Natural killer cell (primary cell): ENCODE measurements around the gene SUSD3. TPM values are rescaled to one million over a fixed set of nuclear protein-coding genes. Genes with fewer than 3 reads are reported as not detected.

Experiments
- ATAC-seq, 3 donors: fragments of 150-1000 bp in 2 of 3; fragments of 200-7000 bp in 1 of 3; cut with Tn5 transposase; 1 replicate in 1 of 3; 2 replicates in 2 of 3; pipeline ENCODE4 v1.10.0; 2021; ENCODE audit warnings: mild to moderate bottlenecking in 2 of 3, moderate library complexity in 2 of 3
- DNase-seq, 2 donors: peaks; one replicate each; pipeline versions ENCODE4 v3.0.0 to v3.0.0-alpha.2; 2013 to 2021; ENCODE audit warnings: mixed read lengths in 1 of 2
- H3K27ac ChIP-seq: one replicate; pipeline ENCODE4 v1.5.1; 2013; ENCODE audit warnings: mild to moderate bottlenecking, low read length
- H3K27me3 ChIP-seq: one replicate; pipeline ENCODE4 v1.6.1; 2013; ENCODE audit warnings: low read length; ENCODE audit not compliant: control insufficient read depth, insufficient read depth
- H3K36me3 ChIP-seq: one replicate; pipeline ENCODE4 v1.6.1; 2013; ENCODE audit warnings: low read length; ENCODE audit not compliant: control insufficient read depth, insufficient read depth
- H3K4me1 ChIP-seq: one replicate; pipeline ENCODE4 v1.6.1; 2013; ENCODE audit warnings: low read length; ENCODE audit not compliant: control insufficient read depth, insufficient read depth
- H3K4me3 ChIP-seq: one replicate; pipeline ENCODE4 v1.5.1; 2013; ENCODE audit warnings: low read length
- H3K9me3 ChIP-seq: one replicate; pipeline ENCODE4 v1.6.1; 2013; ENCODE audit warnings: low read length; ENCODE audit not compliant: control insufficient read depth, insufficient read depth
- H3K27ac Mint-ChIP-seq, 2 donors: one replicate each; pipeline ENCODE4 v1.8.0; 2022; ENCODE audit warnings: mild to moderate bottlenecking in 2 of 2, mixed read lengths in 2 of 2, moderate library complexity in 1 of 2
- H3K27me3 Mint-ChIP-seq, 2 donors: one replicate each; pipeline ENCODE4 v1.8.0; 2022; ENCODE audit warnings: low read depth in 2 of 2, mixed read lengths in 2 of 2
- H3K36me3 Mint-ChIP-seq: one replicate; pipeline ENCODE4 v1.8.0; 2022; ENCODE audit warnings: mixed read lengths
- H3K4me1 Mint-ChIP-seq, 2 donors: one replicate each; pipeline ENCODE4 v1.8.0; 2022; ENCODE audit warnings: mixed read lengths in 2 of 2
- H3K4me3 Mint-ChIP-seq: one replicate; pipeline ENCODE4 v1.8.0; 2022; ENCODE audit warnings: mild to moderate bottlenecking, moderate library complexity, mixed read lengths
- H3K9me3 Mint-ChIP-seq, 2 donors: one replicate each; pipeline ENCODE4 v1.8.0; 2022; ENCODE audit warnings: mixed read lengths in 2 of 2
- WGBS: methylation state at CpG from one replicate; pipeline ENCODE4 v1.1.7; 2013; ENCODE audit warnings: missing lambda C conversion rate; ENCODE audit not compliant: insufficient coverage; 5-methylcytosine and 5-hydroxymethylcytosine counted together
- intact Hi-C: fragments of 100-400 bp; cut with micrococcal nuclease; formaldehyde crosslinking; loops from one replicate; pipeline ENCODE4 v1.14.2; 2022
- total RNA-seq, 4 donors: library from RNA; stranded (reverse); fragments of 120-200 nt in 1 of 4; gene quantifications; one replicate each; pipeline versions ENCODE4 v1.2.3 to v1.2.4, GENCODE V29; 2013 to 2022
- TF ChIP-seq, protein P1 (sequence below): fragments of 200-600 bp; IDR thresholded peaks from one replicate; pipeline ENCODE4 v1.8.0; 2022; ENCODE audit warnings: antibody characterized with exemption

SUSD3 gene
- total RNA-seq, 3 donors from 2014 or later (not counting 1 experiment from before 2014, with no cell fraction given): 1.2 to 2.1 (median 1.8) TPM

DNA sequence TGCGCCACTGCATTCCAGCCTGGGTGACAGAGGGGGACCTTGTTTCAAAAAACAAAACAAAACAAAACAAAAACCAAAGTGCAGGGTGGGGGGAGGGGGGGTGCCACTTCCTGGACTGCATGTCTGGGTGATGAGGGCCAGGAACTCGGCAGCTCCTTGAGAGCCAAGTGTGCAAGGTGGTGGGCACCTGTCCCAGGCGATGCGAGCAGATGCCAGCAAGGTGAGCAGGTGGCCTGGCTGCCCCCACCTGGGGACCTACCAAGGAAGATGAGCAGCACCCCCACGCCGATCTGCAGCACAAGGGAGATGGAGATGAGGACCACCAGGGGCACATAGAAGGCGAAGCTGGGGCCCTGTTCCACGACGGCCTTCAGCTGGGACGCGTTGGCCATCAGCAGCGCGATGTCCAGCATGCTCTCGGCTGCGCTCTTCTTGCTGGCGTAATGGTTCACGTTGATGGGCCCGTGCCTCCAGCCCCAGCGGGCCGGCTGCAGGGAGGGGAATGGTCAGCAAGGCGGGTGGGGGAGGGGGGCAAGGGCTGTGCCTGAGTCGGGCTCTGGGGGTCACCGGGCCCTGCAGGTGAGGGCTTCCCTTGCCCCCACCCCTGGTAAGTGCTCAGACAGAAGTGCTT, 67.8 kb downstream of the SUSD3 start:
- WGBS: 90% methylated on average over 22 of the region's 23 CpGs
- Histone ChIP-seq H3K9me3 (no peaks in the 10 kb centered on the region), H3K4me3 (no peak overlapping the region)

DNA sequence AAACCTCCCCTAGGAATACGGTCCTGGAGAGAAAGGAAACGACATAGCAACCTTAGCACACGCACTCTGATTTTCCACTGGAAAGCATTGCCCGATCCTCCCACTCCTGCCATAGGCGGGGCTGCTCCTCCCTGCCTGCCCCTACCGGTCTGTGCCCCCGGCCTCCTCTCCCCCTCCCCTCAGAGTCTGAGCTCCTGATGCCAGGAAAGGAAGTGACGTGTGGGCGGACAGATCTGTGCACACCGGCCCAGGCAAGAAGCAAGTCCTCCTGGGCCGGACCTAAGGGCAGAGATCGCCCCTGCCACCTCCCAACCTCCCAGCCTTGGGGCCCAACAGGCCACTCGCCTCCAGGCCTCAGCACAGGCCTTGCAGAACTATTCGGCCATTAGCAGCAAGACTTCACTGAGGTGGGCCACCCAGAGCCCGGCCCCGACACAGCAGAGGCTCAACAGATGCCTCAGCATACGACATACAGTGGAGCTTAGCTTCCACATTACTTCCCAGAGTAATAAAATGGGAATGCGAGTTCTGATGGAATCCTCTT, 68.4 kb downstream of the SUSD3 start:
- Mint-ChIP-seq H3K9me3 (no peaks in the 10 kb centered on the region), H3K36me3 (no peaks in the 10 kb centered on the region), H3K27ac (peak overlapping the region; percentile 69 to 90), H3K27me3 (no peaks in the 10 kb centered on the region), H3K4me3 (no peak overlapping the region), H3K4me1 (peaks cover 25 to 29% of the 10 kb centered on the region in 2 donors)
- WGBS: 72% methylated on average over 18 of the region's 18 CpGs
- DNase-seq (peak in 1 of 2 donors; percentile 15), ATAC-seq (no peak)
- intact Hi-C loops: no loop called here
- H3K4me1 ChIP-seq: peaks cover 73% of the 10 kb centered on the region
- H3K4me3 ChIP-seq: no peak overlapping the region
- H3K27me3 ChIP-seq: no peaks in the 10 kb centered on the region
- H3K27ac ChIP-seq: peak overlapping the region; percentile 15
- TF ChIP-seq, protein P1, sequence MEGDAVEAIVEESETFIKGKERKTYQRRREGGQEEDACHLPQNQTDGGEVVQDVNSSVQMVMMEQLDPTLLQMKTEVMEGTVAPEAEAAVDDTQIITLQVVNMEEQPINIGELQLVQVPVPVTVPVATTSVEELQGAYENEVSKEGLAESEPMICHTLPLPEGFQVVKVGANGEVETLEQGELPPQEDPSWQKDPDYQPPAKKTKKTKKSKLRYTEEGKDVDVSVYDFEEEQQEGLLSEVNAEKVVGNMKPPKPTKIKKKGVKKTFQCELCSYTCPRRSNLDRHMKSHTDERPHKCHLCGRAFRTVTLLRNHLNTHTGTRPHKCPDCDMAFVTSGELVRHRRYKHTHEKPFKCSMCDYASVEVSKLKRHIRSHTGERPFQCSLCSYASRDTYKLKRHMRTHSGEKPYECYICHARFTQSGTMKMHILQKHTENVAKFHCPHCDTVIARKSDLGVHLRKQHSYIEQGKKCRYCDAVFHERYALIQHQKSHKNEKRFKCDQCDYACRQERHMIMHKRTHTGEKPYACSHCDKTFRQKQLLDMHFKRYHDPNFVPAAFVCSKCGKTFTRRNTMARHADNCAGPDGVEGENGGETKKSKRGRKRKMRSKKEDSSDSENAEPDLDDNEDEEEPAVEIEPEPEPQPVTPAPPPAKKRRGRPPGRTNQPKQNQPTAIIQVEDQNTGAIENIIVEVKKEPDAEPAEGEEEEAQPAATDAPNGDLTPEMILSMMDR: no peak
- peaks cover 2% of the 10 kb centered on the region for H3K36me3 ChIP-seq
- no peaks in the 10 kb centered on the region for H3K9me3 ChIP-seq

More for the DNA sequence above, 67.8 kb downstream of the SUSD3 start:
- no peaks in the 10 kb centered on the region for H3K27me3 Mint-ChIP-seq
- intact Hi-C loops: no loop called here
- peaks cover 2% of the 10 kb centered on the region for H3K36me3 ChIP-seq
- ATAC-seq (peak; percentile 24 to 71 (median 51)), DNase-seq (peak in 1 of 2 donors; percentile 71)
- H3K27ac ChIP-seq: peak overlapping the region; percentile 15
- TF ChIP-seq, protein P1: no peak
- H3K9me3 Mint-ChIP-seq: no peaks in the 10 kb centered on the region
- H3K36me3 Mint-ChIP-seq: no peaks in the 10 kb centered on the region
- H3K27me3 ChIP-seq: no peaks in the 10 kb centered on the region
- peak overlapping the region; percentile 85 to 90 for H3K27ac Mint-ChIP-seq
- peaks cover 71% of the 10 kb centered on the region for H3K4me1 ChIP-seq
- H3K4me1 Mint-ChIP-seq: peaks cover 25 to 35% of the 10 kb centered on the region in 2 donors
- peak overlapping the region; percentile 78 for H3K4me3 Mint-ChIP-seq

DNA sequence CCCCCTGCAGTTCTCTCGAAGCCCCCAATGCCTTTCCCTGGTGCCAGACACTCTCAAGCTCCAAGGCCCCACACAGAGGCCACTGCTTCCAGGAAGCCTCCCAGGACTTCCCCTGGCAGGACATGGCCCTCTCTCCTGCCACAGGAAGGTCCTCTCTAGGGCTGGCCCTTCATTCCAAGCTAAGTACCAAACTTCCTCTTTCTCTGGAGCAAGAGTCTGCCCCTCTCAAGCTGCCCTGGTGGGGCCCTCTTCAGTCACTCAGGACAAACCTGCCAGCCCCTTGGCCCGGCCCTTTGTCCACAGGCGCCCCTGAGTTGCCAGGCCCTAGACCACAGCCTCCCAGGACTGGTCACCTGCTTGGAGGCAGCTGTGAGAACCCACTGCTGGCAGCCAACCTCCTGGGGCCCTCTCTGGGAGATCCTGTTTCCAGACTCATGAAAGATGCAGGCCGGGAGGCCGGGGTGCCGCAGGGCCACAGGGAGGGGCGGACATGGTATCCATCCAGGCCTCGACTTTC, 69.0 kb downstream of the SUSD3 start:
- Mint-ChIP-seq H3K27ac (peak overlapping the region; percentile 69 to 90), H3K4me1 (peaks cover 25 to 29% of the 10 kb centered on the region in 2 donors), H3K36me3 (no peaks in the 10 kb centered on the region), H3K27me3 (no peaks in the 10 kb centered on the region), H3K4me3 (peak overlapping the region; percentile 25), H3K9me3 (no peaks in the 10 kb centered on the region)
- Histone ChIP-seq H3K9me3 (no peaks in the 10 kb centered on the region), H3K36me3 (peaks cover 2% of the 10 kb centered on the region), H3K27me3 (no peaks in the 10 kb centered on the region), H3K27ac (no peak overlapping the region), H3K4me1 (peaks cover 77% of the 10 kb centered on the region), H3K4me3 (no peak overlapping the region)
- 78% methylated on average over 8 of the region's 8 CpGs for WGBS
- intact Hi-C loops: no loop called here
- no peak for ATAC-seq
- TF ChIP-seq, protein P1: no peak
- DNase-seq: peak in 1 of 2 donors; percentile 14
